ENCODE measurements around the gene CNMD. TPM values are rescaled to one million over a fixed set of nuclear protein-coding genes. Genes with fewer than 3 reads are reported as not detected.

Gene CNMD
- not detected for total RNA-seq
- long read RNA-seq: 0 reads

GRCh38 chr13:52739468-52740071 lies at the start of gene CNMD:
Gene CNMD, minus strand, starts transcription at chr13:52739820. Its CDS starts 119 bp downstream, at chr13:52739701.
- no peak for DNase-seq (ENCODE audit: low spot score)
- intact Hi-C loops (cut with DNase I): no loop called here

- intact Hi-C loops (cut with DNase I): no loop called here
- no peak for DNase-seq (ENCODE audit: low spot score)
These were observed 48.4 kb upstream of the CNMD start for GRCh38 chr13:52788011-52788410.

GRCh38 chr13:52787235-52787634 lies 47.6 kb upstream of the CNMD start:
- DNase-seq (ENCODE audit: low spot score): no peak
- intact Hi-C loops (cut with DNase I): no loop called here

GRCh38 chr13:52786766-52787165 lies 47.1 kb upstream of the CNMD start:
- intact Hi-C loops (cut with DNase I): no loop called here
- no peak for DNase-seq (ENCODE audit: low spot score)

- intact Hi-C loops (cut with DNase I): no loop called here
These were observed 46.1 kb upstream of the CNMD start for GRCh38 chr13:52785739-52786138.

GRCh38 chr13:52784591-52785340 lies 45.1 kb upstream of the CNMD start:
- intact Hi-C loops (cut with DNase I): no loop called here
- DNase-seq (ENCODE audit: low spot score): no peak

More at GRCh38 chr13:52785739-52786138, 46.1 kb upstream of the CNMD start:
- no peak for DNase-seq (ENCODE audit: low spot score)

GRCh38 chr13:52783943-52784342 lies 44.3 kb upstream of the CNMD start:
- intact Hi-C loops (cut with DNase I): no loop called here
- DNase-seq (ENCODE audit: low spot score): no peak

GRCh38 chr13:52782471-52783448 lies 43.1 kb upstream of the CNMD start:
- intact Hi-C loops (cut with DNase I): no loop called here
- no peak for DNase-seq (ENCODE audit: low spot score)

GRCh38 chr13:52780611-52781010 lies 41.0 kb upstream of the CNMD start:
- no peak for DNase-seq (ENCODE audit: low spot score)
- intact Hi-C loops (cut with DNase I): no loop called here

GRCh38 chr13:52780092-52780491 lies 40.5 kb upstream of the CNMD start:
- DNase-seq (ENCODE audit: low spot score): no peak
- intact Hi-C loops (cut with DNase I): no loop called here

- no peak for DNase-seq (ENCODE audit: low spot score)
- intact Hi-C loops (cut with DNase I): no loop called here
These were observed 39.5 kb upstream of the CNMD start for GRCh38 chr13:52779103-52779502.

- intact Hi-C loops (cut with DNase I): no loop called here
These were observed 37.1 kb upstream of the CNMD start for GRCh38 chr13:52776726-52777125.

GRCh38 chr13:52775511-52775910 lies 35.9 kb upstream of the CNMD start:
- intact Hi-C loops (cut with DNase I): no loop called here
- DNase-seq (ENCODE audit: low spot score): no peak

More at GRCh38 chr13:52776726-52777125, 37.1 kb upstream of the CNMD start:
- DNase-seq (ENCODE audit: low spot score): no peak

- no peak for DNase-seq (ENCODE audit: low spot score)
- intact Hi-C loops (cut with DNase I): no loop called here
These were observed 28.4 kb upstream of the CNMD start for GRCh38 chr13:52767949-52768516.

GRCh38 chr13:52765611-52766390 lies 26.2 kb upstream of the CNMD start:
- DNase-seq (ENCODE audit: low spot score): no peak
- intact Hi-C loops (cut with DNase I): no loop called here

GRCh38 chr13:52760077-52760476 lies 20.5 kb upstream of the CNMD start:
- DNase-seq (ENCODE audit: low spot score): no peak
- intact Hi-C loops (cut with DNase I): no loop called here

- intact Hi-C loops (cut with DNase I): no loop called here
- DNase-seq (ENCODE audit: low spot score): no peak
These were observed 18.5 kb upstream of the CNMD start for GRCh38 chr13:52758114-52758513.

GRCh38 chr13:52751196-52751595 lies 11.6 kb upstream of the CNMD start:
- intact Hi-C loops (cut with DNase I): no loop called here
- DNase-seq (ENCODE audit: low spot score): no peak

GRCh38 chr13:52750713-52751112 lies 11.1 kb upstream of the CNMD start:
- no peak for DNase-seq (ENCODE audit: low spot score)
- intact Hi-C loops (cut with DNase I): no loop called here
